Fibroblast of villous mesenchyme (primary cell): ENCODE results near the gene BMI1. TPM values are rescaled to one million over a fixed set of nuclear protein-coding genes. Genes with fewer than 3 reads are reported as not detected.

Source experiments
- DNase-seq: peaks from one replicate; pipeline ENCODE4 v3.0.0-alpha.2; 2010; ENCODE audit warnings: low read depth
- H3K4me3 ChIP-seq: 2 replicates; pipeline ENCODE4 v1.5.1; 2011; ENCODE audit warnings: low read depth, mild to moderate bottlenecking, low read length
- CTCF ChIP-seq: IDR thresholded peaks from 2 replicates; pipeline ENCODE4 v1.5.1; 2012; ENCODE audit warnings: low read depth, mild to moderate bottlenecking, low read length; ENCODE audit not compliant: insufficient read depth
- total RNA-seq: library from RNA; depleted of rRNA; stranded (reverse); fragments of >200 nt; gene quantifications from 2 replicates; pipeline ENCODE4 v1.2.3, GENCODE V29; 2012

The BMI1 gene
- total RNA-seq, 1 donor = 43.2 TPM

DNA sequence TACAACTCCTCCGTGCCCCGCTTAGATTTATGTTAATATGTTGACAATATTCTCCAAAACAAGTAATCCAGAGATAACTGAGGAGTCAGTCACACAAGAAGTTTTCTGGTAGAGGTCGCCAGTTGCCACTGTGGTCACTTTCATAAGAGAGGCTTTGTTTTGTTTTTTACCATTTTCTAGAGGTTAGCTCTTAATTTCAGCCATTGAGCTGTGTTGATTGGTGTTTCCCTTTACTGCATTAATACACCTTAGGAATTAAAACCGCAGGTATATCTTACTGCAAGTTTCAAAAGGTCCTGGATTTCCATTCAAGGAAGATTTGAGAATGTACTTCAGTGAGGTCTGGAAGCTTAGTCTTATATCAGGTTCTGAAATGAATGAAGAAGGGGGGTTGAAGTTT is 3.5 kb downstream of the BMI1 start:
- H3K4me3 ChIP-seq = no peak overlapping the region
- DNase-seq = no peak

DNA sequence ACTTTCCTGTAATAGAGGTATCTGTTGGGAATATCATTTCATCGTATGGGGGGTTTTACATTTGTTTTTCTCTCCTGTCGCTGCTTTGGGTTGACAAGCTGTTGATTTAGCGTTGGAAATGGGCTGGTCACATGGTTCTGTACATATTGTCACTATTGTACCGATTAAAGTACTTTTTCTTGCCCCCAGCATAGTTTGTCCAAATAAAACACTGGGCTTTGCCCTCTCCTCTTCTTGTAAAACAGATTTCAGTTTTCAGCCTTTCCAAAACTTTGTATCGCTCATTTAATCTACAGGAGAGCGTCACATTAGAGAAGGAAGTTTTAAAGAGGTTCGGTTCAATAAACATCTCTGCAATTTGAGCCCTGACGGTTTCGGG is 4.0 kb downstream of the BMI1 start:
- no peak for TF ChIP-seq CTCF
- peak overlapping the region; percentile 66 for H3K4me3 ChIP-seq
- no peak for DNase-seq

More for the DNA sequence above, 3.5 kb downstream of the BMI1 start:
- TF ChIP-seq CTCF = no peak

GRCh38 chr10:22325272-22326144 is 4.6 kb downstream of the BMI1 start:
- DNase-seq = peak; percentile 67
- no peak for TF ChIP-seq CTCF
- peak overlapping the region; percentile 66 for H3K4me3 ChIP-seq

- no peak for TF ChIP-seq CTCF
- no peak for DNase-seq
- H3K4me3 ChIP-seq = peak overlapping the region; percentile 66
Observed at GRCh38 chr10:22326145-22326702, 5.3 kb downstream of the BMI1 start.

GRCh38 chr10:22329150-22329549 is 8.3 kb downstream of the BMI1 start:
- no peak overlapping the region for H3K4me3 ChIP-seq
- DNase-seq = no peak
- no peak for TF ChIP-seq CTCF

GRCh38 chr10:22332116-22332692 is 11.3 kb downstream of the BMI1 start:
- no peak overlapping the region for H3K4me3 ChIP-seq
- DNase-seq = no peak
- no peak for TF ChIP-seq CTCF
